ENCODE measurements around the gene FLRT3.

Gene FLRT3

GRCh38 chr20:14313341-14314020 is 23.9 kb downstream of the FLRT3 start:
- no peak for DNase-seq

DNA sequence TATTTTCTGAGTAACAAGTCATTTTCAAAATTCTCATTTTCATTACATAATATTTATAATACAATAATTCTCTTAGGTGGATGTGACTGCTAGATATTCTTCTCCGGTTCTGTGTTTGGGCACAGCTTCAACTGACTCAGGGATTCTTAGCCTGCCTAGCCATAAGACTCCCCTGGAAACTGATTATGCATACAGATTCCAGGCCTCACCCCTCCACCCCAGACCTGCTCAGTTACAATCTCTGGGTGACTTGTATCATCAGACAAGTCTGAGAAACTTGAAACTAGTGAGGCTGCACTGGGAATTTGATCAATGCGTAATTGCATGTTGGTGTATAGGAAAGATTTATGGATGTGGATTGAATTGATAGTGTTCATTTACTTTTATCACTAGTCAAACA is 25.4 kb downstream of the FLRT3 start:
- no peak for DNase-seq

DNA sequence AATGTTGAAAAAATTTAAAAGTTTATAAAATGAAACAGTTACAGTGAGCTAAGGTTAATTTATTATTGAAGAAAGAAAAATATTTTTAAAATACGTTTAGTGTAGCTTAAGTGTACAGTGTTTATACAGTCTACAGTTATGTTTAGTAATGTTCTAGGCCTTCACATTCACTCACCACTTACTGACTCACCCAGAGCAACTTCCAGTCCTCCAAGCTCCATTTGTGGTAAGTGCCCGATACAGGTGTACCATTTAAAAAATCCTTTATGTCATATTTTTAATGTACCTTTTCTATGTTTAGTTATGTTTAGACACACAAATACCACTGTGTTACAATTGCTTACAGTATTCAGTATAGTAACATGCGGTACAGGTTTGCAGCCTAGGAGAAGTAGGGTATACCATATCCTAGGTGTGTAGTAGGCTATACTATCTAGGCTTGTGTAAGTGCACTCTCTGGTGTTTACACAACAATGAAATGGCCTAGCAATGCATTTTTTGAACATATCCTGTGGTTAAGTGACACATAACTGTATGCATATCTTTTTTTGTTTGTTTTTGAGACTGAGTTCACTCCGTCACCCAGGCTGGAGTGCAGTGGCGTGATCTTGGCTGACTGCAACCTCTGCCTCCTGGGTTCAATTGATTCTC is 26.3 kb downstream of the FLRT3 start:
- DNase-seq: no peak

DNA sequence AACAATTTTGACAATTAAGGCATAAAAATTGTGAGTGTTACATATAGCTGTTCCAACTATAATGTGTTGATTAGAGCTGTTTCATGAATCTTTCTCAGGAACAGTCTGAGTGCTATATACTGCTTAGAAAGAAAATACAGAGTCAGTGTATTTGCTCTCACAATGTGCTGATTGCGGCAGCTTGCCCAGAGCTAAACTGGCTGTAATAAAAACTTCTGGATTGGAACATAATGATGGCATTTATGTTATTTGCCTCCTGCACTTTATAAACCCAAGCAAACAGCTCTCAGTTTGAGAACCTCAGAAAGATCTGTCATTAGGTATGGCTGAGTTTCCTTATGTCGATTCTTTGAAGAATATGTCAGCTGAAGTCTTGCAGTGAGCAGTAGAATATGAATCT is 29.5 kb downstream of the FLRT3 start:
- DNase-seq: no peak

- no peak for DNase-seq
Measured at GRCh38 chr20:14304472-14304871, 32.9 kb downstream of the FLRT3 start.

- DNase-seq: no peak
Measured at GRCh38 chr20:14303651-14304050, 33.8 kb downstream of the FLRT3 start.

- DNase-seq: no peak
Measured at GRCh38 chr20:14303106-14303505, 34.3 kb downstream of the FLRT3 start.

GRCh38 chr20:14299831-14300230 is 37.6 kb downstream of the FLRT3 start:
- DNase-seq: no peak

- no peak for DNase-seq
Measured at GRCh38 chr20:14295770-14296309, 41.6 kb downstream of the FLRT3 start.

- no peak for DNase-seq
Measured at GRCh38 chr20:14295238-14295637, 42.2 kb downstream of the FLRT3 start.

DNA sequence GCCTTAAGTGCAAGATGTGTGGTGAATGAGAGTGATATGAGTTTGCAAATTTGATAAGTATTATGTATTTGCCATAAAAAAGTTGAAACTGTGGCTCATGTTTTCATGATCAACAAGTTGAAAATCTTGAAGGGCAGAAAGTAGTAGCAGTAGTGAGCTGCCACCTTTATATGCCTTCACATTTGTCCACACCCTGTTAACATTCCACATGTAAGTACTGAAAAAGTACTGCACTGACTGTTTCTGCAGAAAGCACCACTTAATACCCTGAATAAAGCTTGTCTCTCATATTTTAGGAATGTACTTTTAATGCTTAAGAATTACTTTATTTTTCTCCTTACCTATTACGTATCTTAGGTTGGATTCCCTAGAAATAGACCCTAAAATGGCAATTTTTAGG is 45.9 kb downstream of the FLRT3 start:
- no peak for DNase-seq

GRCh38 chr20:14288341-14289330 is 48.8 kb downstream of the FLRT3 start:
- no peak for DNase-seq

GRCh38 chr20:14284443-14284842 is 53.0 kb downstream of the FLRT3 start:
- no peak for DNase-seq

- no peak for DNase-seq
Measured at GRCh38 chr20:14282140-14282539, 55.3 kb downstream of the FLRT3 start.
